HG02840 (cell line): ENCODE results near the gene EPHB2.
"Not testable (repeated sequence)": the region's sequence is repeated elsewhere in the genome, so short reads cannot be mapped to it uniquely, and the experiment has no call there.

Experiments
- ATAC-seq: cut with Tn5 transposase; IDR thresholded peaks from one replicate; pipeline ENCODE4 v1.9.1; 2021; ENCODE audit warnings: mild to moderate bottlenecking, moderate library complexity, moderate number of reproducible peaks; ENCODE audit not compliant: unreplicated experiment, low FRiP score

The EPHB2 gene

DNA sequence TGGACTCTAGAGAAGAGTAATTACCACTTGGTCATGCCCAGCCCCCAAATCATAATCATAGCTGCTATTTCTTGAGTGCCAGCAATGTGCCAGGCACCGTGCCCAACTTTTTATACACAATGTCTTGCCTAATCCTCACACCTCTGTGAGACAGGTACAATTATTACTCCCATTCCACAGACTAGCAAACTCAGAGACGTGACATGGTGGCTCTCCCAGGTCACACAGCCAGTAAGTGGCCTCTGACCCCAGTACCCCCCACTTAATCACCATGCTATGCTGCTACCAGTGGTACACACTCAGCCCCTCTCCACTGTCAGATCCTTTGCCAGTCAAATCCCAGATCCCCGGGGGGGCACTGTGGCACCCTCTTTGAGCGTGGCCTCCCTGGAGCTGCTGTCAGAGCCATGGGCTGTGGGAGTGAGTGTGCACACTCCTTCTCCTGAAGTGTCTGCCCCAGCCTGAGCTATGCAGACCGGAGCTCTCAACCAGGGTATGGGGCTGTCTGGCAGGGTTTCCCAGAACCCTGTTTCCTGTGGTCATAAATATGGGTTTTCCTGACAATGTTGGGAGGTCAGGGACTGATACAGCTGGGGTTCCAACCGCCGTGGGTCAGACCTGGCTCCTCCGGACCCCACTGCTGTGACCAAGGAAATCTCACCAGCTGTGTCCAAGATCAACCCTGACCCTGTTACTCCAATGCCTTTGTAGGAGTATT lies 210.3 kb downstream of the EPHB2 start:
- ATAC-seq = no peak

GRCh38 chr1:22921452-22922126 lies 210.9 kb downstream of the EPHB2 start:
- no peak for ATAC-seq

DNA sequence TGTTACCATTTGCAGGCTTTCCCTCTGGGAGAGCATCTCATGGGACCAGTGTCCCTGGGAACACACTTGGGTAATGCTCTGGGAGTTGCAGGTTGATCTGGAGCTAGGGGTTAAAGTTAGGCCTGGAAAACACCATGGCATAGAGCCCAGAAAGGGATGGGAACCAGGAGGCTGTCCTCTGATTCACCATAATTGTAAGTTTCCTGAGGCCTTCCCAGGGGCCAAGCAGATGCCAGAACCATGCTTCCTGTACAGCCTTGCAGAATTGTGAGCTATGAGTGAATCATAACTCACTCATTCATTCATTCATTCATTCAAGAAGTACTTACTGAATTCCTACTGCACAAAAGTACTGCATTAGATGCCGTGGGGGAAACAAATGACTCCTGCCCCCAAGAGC lies 212.0 kb downstream of the EPHB2 start:
- ATAC-seq = no peak

- ATAC-seq = no peak
These were observed 214.5 kb downstream of the EPHB2 start for GRCh38 chr1:22925111-22925510.

GRCh38 chr1:22930240-22930912 lies 219.7 kb downstream of the EPHB2 start:
- no peak for ATAC-seq

- no peak for ATAC-seq
These were observed 222.3 kb downstream of the EPHB2 start for GRCh38 chr1:22932803-22933470.

GRCh38 chr1:22935433-22935832 lies 224.8 kb downstream of the EPHB2 start:
- no peak for ATAC-seq

GRCh38 chr1:22936681-22937080 lies 226.0 kb downstream of the EPHB2 start:
- ATAC-seq = no peak

DNA sequence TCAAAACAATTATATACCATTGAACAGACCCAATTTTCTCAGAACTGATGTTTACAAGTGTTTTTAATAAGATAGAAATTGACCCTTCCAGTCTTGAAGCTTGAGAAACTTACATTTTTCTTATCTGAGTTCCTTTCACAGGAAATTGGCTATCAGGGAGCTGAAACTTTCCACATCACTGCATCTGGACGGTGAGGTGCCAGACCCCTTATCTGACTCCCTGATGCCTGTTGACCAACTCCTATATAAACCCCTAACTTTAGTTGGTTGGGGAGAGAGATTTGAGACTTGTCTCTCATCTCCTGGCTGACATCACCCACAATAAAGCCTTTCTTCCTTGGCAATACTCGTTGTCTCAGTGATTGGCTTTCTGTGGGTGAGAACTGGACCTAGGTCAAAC lies 230.6 kb downstream of the EPHB2 start:
- no peak for ATAC-seq

DNA sequence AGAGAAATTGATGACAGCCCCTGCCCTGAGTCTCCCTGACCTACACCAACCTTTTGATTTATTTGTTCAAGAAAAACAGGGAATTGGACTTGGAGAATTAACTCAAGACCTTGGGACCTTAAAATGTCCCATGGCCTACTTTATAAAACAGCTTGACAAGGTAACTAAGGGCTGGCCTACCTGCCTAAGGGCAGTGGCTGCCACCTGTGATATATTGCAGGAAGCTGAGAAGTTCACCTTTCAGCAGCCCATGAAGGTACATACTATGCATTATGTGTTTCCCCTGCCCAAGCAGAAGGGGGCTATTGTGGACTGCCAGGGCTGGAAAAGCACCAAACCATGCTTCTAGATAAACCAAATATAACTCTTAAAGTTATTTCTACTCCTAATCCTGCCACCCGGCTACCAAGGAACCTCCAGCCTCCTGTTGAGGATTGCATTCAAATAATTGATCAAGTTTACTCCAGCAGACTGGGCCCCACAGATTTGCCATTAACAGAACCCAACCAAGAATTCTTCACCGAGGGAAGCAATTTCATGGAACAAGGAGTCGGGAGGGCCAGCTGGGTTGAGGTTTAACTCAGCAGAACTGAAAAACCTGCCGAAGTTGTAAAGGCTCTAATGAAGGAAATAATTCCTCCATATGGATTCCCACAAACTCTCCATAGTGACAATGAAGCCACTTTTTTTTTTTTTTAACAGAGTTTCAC lies 233.9 kb downstream of the EPHB2 start:
- ATAC-seq = no peak

- ATAC-seq = not testable (repeated sequence)
These were observed 234.5 kb downstream of the EPHB2 start for GRCh38 chr1:22945171-22945570.

- no peak for ATAC-seq
These were observed 239.2 kb downstream of the EPHB2 start for GRCh38 chr1:22949822-22950331.

DNA sequence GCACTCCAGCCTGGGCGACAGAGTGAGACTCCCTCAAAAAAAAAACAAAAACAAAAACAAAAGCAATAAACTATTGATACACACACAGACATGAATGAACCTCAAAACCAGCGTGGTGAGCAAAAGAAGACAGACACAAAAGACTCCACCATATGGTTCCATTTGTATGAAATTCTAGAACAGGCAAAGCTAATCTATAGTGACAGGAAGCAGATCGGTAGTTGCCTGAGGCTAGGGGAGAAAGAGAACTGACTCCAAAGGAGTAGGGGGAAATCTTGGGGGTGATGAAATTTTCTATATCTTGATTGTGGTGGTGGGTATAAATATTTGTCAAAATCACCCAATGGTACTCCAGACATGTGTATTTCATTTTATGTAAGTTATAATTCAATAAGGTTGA lies 241.2 kb downstream of the EPHB2 start:
- no peak for ATAC-seq

GRCh38 chr1:22952694-22953056 lies 242.0 kb downstream of the EPHB2 start:
- ATAC-seq = no peak

- ATAC-seq = no peak
These were observed 242.6 kb downstream of the EPHB2 start for GRCh38 chr1:22953057-22953739.

- ATAC-seq = no peak
These were observed 243.1 kb downstream of the EPHB2 start for GRCh38 chr1:22953740-22954141.

DNA sequence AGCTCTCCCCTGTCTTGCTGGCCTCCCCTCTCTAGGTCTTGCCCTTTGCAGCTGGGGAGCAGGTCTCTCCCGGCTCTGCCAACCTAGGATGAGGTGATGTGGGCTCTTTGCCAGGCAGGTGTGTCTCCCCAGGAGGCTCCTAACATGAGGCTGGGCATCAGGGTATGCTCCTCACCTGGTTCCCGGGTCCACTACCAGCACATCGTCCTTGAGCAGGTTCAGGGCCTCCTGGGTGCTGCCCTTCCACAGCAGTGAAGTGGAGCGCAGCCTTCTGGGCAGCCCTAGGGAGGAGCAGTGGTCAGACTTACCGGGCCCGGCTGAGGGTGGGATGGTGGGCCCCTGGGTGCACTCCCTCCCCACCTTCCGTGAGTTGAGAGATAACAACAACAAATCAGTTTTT lies 244.5 kb downstream of the EPHB2 start:
- ATAC-seq = no peak

DNA sequence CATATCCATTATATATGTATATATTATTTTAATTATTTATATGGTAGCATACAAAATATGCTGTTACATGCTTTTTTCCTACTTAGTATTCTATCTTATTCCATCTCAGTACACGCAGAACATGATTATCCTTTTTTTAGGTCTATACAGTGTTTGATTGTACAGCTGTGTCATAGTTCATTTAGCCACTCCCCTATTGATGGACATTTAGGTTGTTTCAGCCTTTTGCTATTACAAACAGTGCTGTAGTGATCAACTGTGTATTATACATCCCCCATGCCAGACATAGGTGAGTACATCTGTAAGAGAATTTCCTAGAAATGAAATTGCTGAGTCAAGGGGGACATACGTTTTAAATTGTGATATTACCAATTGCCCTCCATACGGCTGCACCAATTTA lies 246.4 kb downstream of the EPHB2 start:
- no peak for ATAC-seq

- no peak for ATAC-seq
These were observed 247.9 kb downstream of the EPHB2 start for GRCh38 chr1:22958556-22958955.
